HEK293T (cell line): ENCODE results near the gene HM13.

Experiments
- FOXM1 ChIP-seq: fragments of 450-650 bp; IDR thresholded peaks from 2 replicates; pipeline ENCODE4 v1.6.1; 2017; ENCODE audit warnings: mild to moderate bottlenecking, borderline replicate concordance
- SP1 ChIP-seq: fragments of 450-650 bp; IDR thresholded peaks from 2 replicates; pipeline ENCODE4 v1.6.1; 2017

DNA sequence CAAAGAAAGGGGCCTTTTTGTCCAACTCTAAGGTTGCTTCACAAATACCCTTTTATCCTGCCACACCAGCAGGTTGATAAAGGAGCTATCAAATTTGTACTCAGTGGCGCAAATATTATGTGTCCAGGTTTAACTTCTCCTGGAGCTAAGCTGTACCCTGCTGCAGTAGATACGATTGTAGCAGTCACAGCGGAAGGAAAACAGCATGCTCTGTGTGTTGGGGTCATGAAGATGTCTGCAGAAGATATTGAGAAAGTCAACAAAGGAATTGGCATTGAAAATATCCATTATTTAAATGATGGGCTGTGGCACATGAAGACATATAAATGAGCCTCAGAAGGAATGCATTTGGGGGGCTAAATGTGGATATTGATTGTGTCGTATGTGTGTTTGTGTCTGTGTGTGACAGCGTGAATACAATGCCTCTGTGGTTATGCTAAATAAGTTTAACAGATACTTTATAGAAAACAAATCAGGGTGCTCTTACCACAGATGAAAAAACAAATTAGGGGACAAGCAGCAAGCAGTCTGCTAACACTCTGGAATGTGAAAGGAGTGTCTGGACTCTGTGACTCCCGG is 33.6 kb downstream of the HM13 start:
- TF ChIP-seq SP1 (no peak), FOXM1 (no peak)
